GM21528 (cell line): Measurements from ENCODE around the gene LIPT1.
"Not testable (repeated sequence)": the region's sequence is repeated elsewhere in the genome, so short reads cannot be mapped to it uniquely, and the experiment has no call there.

ENCODE experiments used
- ATAC-seq: cut with Tn5 transposase; IDR thresholded peaks from one replicate; pipeline ENCODE4 v1.9.1; 2021; ENCODE audit warnings: mild to moderate bottlenecking, moderate library complexity; ENCODE audit not compliant: unreplicated experiment, low FRiP score

Gene LIPT1

DNA sequence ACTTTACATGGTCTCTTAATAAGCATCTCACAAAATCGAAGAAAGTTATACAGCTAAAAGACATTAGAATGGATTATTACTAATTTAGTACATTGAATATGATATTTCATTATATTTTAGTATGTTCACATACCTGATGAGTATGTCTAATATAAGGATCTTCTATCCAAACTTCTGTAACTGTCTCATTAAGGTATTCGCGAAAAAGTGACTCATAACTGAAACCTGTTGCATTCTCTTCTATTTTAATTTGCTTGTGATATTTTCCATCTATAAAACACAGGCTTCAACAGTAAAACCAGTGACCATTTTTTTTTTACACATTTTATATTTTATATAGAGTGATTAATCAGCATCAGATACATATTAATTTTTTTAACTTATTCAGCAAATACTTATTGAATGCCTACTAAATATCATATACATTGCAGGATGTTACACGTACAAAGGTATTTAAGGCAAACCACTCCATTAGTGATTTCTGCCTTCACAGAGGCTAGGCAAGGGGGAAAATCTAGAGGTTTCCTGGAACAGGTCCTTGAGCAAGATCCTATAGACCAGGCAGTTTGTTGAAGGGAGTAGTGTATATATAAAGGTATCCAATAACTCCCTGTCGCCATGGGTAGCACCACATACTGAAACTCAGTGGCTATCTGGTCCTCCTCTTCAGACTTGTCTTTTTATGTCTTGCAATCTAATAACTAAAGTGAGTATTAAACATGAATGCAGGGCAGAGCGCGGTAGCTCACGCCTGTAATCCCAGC is 16.8 kb downstream of the LIPT1 start:
- ATAC-seq: no peak

DNA sequence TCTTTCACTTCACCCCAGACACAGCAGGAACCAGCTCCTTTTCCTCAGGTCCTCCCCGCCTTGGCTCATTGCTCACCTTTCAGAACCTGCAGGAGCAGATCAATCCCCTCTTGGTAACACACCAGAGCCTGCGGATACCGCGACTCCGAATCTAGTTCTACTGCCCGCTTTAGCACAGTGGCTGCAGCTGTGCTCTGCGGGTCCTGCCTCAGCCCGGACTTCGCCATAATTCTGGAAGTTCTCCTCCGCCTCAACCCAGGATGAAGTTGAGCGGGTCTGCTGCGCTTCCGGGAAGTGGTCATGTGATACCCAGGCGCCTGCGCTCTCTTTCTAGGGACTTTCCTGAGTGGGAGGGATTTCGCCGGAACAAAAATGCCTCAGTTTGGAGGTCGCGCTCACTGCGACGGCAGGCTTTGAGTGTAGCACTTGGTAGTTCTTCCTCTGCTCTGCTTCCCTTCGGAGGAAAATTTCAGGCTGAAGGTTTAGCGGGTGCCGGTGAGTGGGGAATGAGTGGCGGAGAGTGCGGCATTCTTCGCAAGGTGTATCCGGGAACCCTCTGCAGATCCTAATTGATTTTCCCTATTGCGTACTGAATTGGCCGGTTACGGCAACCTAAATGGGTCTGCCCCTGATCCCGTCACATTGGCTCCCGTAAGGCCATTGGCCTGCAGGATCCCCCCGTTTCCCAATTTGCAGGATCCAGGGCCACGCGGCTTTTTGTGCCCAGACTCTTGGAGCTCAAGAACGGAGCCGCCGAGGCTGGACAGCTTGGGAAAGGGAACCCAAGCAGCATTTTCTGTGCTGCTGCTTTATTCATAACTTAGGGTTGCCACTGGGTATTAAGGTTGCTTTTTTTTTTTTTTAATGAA is 26.2 kb downstream of the LIPT1 start, which contains the start of the genes MITD1 and MRPL30:
MITD1 (minus strand) TSS at position 304 of the 869 bp plus-strand sequence; CDS start at position 227, 77 bp downstream.
MRPL30 (plus strand) TSS at position 430 of the 869 bp plus-strand sequence. CDS start 5,020 bp downstream, outside the sequence.
- ATAC-seq: peak; percentile 91

DNA sequence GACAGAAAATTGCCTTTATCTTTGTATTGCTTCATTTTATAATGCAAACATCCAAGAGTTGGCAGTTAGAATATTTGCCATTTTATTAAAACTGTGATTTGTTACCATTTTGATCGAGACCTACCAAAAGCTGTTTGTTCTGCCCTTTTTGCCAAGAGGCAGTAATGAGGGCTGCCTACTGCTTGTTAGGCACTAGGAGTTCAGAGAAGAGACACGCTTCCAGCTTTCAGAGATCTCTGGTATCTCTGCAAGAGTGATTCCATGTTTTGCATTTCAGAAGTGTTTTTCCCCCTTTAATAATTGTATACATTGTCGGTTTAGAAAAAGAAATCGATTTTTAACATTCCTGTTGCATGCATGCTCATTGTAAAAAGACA is 26.8 kb downstream of the LIPT1 start:
- no peak for ATAC-seq

DNA sequence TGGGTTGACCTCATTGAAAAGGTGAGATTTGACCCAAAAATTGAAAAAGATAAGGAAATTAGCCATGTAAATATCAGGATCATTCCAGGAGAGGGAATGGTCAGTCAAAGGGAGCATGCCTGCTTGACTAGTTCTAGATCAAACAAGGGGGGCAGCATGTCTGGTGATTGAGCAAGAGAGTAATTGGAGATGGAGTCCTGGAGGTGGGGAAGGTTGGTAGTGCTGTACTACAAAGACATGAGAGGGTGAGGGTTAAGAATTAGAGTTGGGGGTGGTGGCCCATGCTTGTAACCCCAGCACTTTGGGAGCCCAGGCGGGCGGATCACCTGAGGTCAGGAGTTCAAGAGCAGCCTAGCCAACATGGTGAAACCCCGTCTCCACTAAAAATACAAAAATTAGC is 28.3 kb downstream of the LIPT1 start:
- ATAC-seq: no peak

DNA sequence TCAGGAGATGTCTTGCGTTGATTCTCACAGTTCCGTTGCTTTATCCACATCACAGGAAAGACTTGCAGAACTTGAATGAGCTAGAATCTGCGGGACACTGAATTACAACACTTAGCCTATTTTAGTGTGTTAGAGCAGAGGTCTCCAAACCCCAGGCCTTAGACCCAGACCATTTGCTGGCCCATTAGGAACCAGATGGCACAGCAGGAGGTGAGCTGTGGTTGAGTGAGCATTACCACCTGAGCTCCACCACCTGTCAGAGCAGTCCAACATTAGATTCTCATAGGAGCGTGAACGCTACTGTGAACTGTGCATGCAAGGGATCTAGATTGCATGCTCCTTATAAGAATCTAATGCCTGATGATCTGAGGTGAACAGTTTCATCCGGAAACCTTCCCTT is 30.0 kb downstream of the LIPT1 start:
- ATAC-seq: no peak

DNA sequence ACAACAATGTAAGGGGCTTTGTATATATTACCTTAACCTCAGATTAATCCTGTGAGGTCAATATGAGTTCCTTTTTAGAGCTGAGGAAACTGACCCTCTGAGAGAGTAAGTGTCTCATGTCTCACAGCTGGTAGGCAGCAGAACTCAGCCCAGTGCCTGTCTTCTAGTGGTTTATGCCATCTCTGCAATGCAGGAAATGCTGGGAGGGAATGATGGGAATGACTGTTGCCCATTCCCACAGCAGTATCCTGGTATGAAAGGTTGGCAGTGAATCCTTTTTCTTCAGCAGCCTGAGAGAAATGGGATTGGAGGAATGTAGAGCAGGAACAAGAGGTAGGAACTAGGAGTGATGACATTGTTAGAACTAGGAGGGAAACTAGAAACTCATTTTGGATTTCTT is 32.2 kb downstream of the LIPT1 start:
- ATAC-seq: no peak

DNA sequence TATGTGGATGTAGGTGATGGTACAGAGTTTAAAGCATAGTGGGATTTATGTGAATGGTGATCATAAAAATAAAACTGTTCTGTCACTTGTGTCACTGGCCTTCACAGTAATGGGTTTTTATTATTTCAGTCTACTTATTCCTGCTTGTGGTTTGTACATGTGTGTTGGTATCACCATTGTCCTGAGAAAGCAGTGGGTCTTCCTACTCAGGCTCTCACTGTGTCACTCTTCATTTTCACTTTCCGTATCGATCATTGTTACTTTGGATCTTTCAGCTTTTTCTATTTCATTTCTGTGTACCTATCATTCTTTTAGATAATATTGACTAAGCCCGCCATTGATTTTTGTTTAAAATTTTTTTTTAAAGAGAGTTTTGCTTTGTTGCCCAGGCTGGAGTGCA is 33.6 kb downstream of the LIPT1 start:
- ATAC-seq: no peak

DNA sequence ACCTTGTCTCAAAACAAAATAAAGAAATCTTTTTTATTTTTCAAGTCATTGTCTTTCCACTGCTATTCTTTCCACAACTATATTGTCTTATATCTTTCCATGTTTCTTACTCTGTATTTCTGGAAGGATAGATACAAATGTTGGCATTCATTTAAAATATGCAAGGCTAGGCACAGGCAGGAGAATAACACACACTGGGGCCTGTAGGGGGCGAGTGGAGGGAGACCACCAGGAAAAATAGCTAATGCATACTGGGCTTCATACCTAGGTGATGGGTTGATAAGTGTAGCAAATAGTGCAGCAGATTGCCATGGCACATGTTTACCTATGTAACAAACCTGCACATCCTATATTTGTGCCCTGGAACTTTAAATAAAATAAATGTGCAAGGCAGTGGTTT is 35.8 kb downstream of the LIPT1 start:
- ATAC-seq: no peak

DNA sequence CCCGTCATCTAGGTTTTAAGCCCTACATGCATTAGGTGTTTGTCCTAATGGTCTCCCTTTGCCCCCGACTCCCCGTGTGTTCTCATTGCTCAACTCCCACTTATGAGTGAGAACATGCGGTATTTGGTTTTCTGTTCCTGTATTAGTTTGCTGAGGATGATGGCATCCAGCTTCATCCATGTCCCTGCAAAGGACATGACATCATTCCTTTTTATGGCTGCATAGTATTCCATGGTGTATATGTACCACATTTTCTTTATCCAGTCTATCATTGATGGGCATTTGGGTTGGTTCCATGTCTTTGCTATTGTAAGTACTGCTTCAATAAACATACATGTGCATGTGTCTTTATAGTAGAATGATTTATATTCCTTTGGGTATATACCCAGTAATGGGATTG is 37.6 kb downstream of the LIPT1 start:
- not testable (repeated sequence) for ATAC-seq

DNA sequence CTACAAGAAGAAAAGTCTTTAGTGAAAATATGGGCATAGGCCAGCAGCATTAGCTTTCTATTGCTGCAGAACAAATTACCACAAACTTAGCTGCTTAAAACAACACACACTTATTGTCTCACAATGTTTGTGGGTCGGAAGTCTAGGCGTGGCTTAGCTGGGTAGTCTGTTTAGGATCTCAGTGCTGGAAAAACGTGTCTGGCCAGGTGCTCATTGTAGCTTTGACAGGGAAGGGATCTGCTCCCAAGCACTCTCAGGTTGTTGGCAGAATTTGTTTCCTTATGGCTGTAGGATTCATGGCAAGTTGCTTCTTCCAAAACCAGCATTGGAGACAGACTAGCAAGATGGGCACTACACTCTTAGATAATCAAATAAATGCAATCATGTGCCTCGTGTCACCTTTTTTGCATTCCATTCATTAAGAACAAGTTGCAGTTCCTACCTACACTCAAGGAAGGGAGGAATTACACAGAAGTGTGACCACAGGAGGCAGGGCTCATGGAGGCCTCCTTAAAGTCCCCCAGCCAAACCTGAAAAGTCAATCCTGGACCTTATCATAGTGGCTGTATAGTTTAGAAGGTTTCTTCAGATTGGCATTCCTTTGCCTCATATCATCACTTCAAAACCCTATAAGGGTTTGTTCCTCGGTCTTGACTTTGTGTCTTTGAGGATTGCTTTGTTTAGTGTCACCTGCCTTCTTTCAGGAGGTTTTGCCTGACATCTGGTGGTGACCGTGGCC is 43.5 kb downstream of the LIPT1 start:
- ATAC-seq: no peak

DNA sequence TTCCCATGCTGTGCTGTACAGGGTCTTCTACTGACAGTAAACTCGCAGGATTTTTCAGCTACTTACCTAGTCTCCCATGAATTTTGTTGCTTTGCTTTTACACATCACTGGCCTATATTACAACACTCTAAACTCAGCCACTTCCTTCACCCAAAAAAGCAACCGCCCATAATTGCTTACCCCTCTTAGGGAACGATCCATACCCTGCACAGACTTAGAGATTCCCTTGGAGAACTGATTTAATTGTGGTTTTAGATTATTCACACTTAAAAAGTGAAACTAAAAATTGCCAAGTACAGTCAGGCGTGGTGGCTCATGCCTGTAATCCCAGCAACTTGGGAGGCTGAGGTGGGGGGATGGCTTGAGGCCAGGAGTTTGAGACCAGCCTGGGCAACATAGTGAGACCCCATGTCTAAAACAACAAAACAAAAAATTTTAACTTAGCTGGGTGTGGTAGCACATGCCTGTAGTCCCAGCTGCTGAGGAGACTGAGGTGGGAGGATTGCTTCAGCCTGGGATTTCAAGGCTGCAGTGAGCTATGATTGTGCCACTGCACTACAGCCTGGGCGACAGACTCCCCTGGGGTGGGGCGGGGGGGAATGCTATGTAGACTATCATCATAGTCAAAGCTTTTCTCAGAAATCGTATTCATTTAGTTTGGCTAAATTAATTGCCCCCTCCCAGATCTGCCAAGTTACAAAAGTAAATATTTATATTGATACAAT is 45.5 kb downstream of the LIPT1 start:
- ATAC-seq: no peak

DNA sequence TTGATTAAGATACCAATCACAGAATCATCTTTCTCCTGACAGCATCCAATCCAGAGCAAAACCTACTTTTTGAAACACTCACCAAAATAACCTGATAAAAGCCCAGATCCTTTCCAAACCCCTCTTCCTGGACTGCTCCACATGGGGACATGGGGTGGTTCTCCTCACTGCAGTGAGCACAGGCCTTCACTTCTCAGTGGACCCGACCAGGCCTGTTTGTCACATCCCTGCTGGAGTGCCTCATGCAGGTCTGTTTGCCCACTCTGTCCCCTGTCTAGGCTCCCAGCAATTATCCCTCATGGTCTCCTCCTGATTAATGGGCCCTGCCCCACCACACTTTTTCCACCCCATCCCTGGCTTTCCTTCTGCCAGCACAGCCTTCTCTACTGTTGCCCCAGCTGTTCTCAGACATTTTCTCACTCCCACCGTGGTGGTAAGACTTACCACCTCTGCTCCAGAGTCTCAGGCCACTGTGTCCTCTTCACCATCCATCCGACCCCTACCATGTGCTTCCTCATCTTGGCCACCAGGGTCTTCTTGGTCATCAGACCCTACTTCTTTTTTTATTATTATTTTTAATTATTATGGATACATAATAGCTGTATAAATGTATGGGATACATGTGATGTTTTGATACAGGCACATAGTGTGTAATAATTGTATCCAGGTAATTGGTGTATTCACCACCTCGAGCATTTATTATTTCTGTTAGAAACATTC is 47.4 kb downstream of the LIPT1 start:
- no peak for ATAC-seq

DNA sequence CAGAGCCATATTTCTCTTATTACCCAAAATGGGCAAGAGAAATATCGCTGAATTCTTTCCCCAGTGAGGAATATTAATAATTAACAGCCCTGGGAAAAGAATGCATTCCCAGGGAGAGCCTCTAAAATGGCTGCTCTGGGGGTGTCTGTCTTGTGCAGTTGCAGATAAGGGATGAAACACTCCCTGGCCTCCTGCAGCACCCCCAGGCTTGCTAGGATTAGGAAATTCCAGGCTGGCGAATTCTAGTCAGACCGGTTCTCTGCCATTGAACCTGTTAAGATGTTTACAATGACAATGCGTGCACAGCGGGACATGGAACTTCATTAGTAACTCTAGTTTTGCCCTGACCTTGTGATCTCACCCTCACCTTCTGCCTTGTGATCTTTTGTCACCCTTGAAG is 50.7 kb downstream of the LIPT1 start:
- ATAC-seq: no peak
